Body of pancreas (tissue), 4 donors: Measurements from ENCODE around the gene TENT4A.

ENCODE experiments used
- POLR2A ChIP-seq, 3 donors: fragments of 450-650 bp; IDR thresholded peaks; one replicate each; pipeline ENCODE4 v1.6.1; 2016; ENCODE audit warnings: antibody characterized with exemption in 3 of 3, mild to moderate bottlenecking in 2 of 3
- TF ChIP-seq, protein P1 (sequence below), 7 experiments: fragments of 450-650 bp in 4 of 7; fragments of 200-600 bp in 3 of 7; sonication (generic) in 3 of 7; IDR thresholded peaks; one replicate each; pipeline ENCODE4 v1.5.1; 2016 to 2019; ENCODE audit warnings: antibody characterized with exemption in 7 of 7

DNA sequence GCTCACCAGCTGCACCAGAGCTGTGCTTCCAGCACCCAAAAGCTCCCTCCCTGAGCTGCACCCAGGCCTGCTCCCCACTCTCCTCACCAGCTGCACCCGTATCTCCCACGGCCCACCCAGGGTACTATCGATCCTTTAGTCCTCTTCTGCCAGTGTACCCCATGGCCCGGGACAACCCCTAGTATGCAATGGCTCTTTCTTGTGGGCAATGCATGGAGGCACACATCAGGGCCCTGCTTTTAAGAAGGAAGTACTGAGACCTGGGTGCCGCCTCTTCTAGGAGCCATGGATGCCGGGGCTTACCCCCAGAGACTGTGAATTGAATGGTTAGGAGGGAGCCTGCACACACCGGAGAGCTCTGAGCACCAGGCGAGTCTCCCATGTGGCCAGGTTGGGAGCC is 49.5 kb downstream of the TENT4A start:
- TF ChIP-seq, protein P1, sequence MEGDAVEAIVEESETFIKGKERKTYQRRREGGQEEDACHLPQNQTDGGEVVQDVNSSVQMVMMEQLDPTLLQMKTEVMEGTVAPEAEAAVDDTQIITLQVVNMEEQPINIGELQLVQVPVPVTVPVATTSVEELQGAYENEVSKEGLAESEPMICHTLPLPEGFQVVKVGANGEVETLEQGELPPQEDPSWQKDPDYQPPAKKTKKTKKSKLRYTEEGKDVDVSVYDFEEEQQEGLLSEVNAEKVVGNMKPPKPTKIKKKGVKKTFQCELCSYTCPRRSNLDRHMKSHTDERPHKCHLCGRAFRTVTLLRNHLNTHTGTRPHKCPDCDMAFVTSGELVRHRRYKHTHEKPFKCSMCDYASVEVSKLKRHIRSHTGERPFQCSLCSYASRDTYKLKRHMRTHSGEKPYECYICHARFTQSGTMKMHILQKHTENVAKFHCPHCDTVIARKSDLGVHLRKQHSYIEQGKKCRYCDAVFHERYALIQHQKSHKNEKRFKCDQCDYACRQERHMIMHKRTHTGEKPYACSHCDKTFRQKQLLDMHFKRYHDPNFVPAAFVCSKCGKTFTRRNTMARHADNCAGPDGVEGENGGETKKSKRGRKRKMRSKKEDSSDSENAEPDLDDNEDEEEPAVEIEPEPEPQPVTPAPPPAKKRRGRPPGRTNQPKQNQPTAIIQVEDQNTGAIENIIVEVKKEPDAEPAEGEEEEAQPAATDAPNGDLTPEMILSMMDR (IDR thresholded peaks at IDR 0.05), result no peak
- no peak for TF ChIP-seq POLR2A (IDR thresholded peaks at IDR 0.05)
